NCI-H128 (cell line): Measurements from ENCODE around the gene UBE3B.
"Not testable (repeated sequence)": the region's sequence is repeated elsewhere in the genome, so short reads cannot be mapped to it uniquely, and the experiment has no call there.

Experiments
- DNase-seq: peaks from one replicate; lab custom pipeline; 2025; ENCODE audit not compliant: unreplicated experiment; lab: John Stamatoyannopoulos, UW

Gene UBE3B

DNA sequence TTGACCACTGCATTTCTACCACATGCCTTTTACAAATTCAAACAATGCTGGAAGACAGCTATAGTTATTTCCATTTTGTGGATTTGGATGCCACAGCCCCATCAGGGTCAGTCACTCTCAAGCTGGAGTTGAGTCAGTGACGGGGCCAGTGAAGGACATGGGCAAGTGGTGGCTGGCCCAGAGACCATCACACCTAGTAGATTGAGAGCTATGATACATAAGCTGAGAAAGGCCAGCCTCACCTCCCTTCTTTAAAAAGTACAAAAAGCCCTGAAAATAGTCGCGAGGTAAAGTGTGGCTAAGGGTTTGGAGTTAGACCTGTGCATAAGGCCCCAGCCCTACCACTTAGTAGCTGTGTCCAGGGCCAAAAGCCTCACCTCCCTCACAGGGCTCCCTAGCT, 4.4 kb upstream of the UBE3B start:
- DNase-seq, result no peak

DNA sequence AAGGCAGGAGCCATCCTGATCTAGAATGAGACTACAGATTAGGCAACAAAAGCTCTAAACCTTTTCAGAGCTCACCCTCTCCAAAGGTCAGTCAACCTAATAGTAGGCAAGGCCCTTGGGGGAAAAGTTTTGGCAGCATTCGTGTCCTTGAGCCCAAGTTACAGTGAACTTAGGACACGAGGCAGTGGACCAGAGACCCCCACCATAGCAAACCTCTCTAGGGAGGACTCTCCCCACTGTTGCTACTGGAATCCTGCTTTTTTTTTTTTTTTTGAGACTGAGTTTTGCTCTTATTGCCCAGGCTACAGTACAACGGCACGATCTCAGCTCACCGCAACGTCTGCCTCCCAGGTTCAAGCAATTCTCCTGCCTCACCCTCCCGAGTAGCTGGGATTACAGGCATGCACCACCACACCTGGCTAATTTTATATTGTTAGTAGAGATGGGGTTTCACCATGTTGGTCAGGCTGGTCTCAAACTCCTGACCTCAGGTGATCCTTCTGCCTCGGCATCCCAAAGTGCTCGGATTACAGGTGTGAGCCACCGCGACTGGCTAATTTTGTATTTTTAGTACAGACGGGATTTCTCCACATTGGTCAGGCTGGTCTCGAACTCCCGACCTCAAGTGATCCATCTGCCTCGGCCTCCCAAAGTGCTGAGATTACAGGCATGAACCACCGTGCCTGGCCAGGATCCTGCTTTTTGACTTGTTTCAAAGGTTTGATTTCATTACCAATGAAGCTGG, 3.7 kb upstream of the UBE3B start:
- DNase-seq, result not testable (repeated sequence)

DNA sequence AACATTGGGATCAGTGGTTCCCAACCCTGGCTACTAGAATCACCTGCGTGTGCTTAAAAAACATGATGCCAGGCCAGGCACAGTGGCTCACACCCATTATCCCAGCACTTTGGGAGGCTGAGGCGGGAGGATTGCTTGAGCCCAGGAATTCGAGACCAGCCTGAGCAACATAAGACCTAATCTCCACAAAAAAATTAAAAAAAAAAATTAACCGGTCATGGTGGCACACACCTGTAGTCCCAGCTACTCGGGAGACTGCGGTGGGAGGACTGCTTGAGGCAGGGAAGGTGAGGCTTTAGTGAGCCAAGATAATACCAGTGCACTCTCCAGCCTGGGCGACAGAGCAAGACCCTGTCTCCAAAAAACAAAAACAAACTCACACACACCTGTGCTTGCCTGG, 2.3 kb upstream of the UBE3B start:
- no peak for DNase-seq

DNA sequence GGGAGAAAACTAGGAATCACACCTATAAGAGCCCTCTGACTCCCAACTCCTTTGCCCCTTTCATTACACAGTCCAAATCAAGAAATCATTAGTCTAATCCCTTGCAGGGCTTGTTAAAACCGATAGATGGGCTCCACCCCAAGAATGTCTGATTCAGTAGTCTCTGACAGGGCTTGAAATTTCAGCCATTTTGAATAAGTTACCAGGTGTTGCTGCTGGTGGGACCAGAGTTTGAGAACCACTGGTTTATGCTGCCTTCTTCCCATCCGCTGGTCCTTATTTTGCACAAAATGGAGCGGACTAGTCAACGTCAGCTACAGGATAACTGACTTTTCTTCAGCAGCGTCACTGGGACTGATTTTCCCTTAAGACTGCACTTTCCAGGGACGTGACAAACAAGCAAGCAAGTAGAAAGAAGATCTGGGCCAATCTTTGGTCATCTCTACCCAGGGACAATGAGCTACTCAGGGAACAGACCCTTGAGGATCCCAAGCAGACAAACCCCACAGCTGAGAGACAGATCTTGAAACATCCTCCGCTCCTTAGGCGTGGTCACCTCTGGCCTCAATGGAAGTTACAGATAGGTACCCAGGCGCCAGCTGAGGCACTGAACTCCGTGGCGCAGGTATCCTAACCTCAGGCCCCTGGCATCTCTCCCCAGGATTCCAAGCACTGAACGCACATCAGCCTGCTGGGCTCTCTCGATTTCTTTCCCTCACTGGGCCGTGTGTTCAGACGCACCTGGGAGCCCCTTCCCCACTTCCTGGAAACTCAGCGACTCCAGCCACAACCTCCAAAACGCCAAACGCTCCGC, 1.2 kb upstream of the UBE3B start:
- no peak for DNase-seq

DNA sequence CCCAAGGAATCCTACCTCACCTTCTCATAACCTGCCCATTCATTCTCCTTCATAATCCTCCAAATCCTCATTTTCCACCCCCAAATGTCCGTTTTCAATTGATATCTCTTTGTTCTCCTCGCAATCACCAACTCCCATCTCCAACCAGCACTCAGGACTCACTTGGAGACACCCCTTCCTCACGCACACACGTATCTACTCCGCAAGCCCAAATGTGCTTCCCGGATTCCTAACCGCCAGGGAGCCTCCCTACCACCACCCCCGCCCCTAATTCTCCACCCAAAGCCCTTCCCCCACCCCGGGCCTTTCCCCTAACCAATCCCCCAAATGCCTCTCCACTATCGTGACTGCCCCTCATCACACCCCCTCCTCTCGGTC, 638 bp upstream of the UBE3B start:
- DNase-seq, result no peak

DNA sequence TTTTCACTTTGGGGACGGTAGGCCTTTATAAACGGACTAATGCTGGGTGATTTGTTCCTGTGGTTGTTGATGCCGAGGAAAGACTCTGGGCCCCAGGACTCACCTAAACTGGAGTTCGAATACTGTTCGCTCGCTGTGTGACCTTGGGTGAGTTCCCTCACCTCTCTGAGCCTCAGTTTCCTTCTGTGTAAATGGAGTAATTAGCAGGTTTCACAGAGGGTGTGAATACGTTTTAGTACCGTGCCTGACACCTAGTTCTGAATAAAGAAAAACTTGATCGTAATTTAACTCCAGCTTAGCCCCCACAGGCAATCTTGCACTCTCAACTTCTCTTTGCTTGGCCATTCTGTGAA, 505 bp downstream of the UBE3B start:
- DNase-seq, result no peak

DNA sequence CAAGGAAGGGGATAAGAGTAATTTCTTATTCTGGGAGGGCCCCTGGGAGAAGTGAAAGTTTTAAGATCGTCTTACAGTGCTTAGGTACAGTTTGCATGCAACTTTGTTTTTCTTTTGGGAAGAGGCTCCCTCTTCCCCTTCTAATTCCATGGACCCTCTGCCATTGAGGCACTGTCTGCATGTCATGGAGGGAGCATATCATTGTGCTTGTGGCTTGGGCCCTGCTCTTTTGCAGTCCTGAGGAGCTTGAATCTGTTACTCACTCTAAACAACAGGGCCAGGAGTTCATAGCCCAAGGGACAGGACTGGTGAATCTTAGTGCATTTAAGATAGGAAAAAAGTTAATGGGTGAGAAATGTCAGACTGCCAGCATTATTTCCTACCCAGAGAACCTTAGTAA, 2.3 kb downstream of the UBE3B start:
- no peak for DNase-seq

DNA sequence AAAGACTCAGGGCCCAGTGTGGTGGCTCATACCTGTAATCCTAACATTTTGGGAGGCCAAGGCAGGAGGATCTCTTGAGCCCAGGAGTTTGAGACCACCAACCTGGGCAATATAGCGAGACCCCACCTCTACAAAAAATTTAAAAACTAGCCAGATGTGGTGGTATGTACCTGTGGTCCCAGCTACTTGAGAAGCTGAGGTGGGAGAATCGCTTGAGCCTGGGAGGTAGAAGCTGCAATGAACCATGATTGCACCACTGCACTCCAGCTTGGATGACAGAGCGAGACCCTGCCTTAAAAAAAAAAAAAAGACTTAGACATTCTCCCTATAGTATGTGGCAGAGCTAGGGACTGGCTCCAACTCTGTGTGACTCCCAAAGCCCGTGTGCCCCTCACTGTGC, 2.9 kb downstream of the UBE3B start:
- no peak for DNase-seq

DNA sequence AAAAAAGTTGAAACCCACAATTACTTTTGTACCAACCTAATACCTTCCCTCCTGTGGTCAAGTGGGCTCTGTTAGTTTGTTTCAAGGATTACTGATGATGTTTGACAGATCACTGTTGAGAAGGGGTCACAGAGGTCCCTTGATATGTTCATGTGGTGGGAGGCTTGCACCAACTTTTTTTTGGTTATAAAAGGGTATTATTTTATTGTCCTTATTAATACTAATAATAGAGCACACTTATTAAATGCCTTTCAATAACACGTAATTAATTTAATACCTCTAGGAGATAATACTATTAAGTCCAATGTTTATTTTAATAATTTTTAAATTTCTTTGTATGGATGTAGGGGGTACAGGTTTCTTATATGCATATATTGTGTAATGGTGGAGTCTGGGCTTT, 4.4 kb downstream of the UBE3B start:
- no peak for DNase-seq

DNA sequence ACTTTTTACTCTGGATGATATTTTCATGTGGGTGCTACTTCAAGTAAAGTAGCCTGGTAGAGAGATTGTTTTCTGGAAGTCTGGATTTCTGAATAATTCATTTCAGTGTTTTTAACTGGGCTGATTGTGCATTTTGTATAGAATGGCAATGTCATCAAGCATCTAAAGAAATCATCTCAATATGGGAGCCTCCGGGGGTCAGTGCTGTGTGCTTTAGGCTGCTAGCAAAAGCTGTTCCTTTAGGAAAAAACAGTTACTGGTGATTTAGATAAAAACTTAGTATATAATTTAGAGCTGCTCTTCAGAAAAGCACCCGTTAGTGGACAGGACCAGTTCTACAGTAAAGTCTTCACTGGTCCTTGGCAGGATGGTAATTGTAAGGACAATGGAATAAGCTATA, 5.1 kb downstream of the UBE3B start:
- no peak for DNase-seq

DNA sequence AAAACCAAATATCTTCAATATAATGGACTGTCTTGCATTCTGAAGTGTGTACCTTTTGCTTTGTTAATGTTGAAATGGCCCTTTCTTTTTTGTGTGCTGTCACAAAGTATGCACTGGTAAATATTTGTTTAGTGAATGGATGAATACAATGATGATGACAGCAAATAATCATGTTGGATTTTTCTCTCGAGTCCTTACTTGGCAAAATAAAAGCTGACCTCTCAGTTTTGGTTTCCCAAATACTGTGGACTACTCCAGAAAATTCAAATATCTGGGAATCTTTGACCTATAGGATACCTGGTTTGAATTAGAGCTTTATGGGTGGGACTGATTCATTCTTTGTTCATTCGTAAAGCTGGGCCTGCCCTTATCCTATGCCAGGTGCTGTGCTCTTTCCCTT, 5.5 kb downstream of the UBE3B start:
- DNase-seq, result no peak

DNA sequence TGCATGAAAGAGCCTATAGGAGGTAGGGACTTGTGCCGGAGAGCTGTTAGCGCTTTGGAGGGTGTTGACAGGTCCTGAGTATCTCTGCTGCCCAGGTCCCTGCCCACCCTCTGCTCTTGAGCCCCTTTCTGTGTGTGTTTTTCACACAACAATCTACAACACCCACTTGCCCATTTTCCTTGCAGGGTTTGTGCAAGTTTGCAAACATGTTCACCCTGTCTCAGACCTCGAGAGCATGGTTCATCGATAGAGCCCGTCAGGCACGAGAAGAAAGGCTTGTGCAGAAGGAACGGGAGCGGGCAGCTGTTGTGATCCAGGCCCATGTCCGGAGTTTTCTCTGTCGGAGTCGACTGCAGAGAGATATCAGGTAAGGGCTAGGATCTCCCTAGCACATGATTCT, 5.9 kb downstream of the UBE3B start:
- DNase-seq, result no peak

DNA sequence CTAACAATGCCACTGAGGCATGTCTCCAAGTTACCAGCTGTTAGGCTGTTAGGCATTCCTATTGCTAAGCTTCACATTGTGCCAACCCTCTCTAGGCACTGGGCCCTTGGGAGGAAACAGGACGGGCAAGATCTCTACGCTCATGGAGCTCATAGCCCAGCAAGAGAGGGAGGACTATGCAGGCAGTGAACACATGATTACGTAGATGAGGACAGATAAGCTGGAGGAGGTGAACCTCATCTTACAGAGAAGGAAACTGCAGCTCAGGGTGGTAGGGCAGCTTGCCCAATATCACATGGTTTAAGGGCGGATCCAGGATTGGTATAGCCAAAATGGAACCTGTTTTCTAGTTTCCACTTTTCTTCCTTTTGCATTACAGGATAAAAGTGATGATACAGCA, 7.8 kb downstream of the UBE3B start:
- no peak for DNase-seq

DNA sequence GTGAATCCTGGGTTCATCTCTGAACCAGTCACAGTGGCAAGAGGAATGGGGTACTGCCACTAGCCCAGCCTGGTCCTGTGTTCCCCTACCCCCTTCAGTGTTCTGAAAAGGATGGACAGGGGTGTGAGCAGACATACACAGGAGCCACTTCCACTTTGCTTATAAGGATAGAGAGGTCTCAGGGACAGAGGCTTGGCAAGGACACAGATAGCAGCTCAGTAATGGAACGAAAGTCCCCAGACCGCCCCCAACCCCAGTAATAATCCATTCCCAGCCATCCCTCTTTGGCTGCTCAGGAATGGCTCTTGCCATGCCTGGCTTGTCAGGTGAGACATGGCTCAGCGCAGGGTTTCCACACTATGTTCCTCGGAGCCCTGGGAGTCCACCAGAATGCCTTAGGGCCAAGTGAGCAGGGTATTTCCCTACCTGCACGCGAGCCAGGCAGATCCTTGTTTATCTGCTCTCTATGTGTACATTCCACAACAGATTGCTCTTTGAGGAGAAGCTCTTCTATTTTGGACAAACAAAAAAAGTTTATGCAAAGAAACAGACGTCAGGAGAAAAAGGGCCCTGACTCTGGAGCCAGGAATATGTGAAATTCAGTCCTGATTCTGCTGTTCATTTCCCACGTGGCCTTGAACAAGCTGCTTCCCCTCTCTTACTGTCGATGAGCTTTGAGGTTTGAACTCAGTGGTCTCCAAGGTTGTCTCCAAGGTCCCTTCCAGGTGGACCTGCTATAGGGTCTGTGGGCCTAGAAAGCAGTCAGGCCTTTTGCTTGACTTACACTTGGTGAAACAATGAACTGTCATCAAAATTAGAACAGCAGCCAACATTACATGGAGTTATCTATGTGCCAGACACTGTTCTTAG, 10.0 kb downstream of the UBE3B start:
- no peak for DNase-seq

DNA sequence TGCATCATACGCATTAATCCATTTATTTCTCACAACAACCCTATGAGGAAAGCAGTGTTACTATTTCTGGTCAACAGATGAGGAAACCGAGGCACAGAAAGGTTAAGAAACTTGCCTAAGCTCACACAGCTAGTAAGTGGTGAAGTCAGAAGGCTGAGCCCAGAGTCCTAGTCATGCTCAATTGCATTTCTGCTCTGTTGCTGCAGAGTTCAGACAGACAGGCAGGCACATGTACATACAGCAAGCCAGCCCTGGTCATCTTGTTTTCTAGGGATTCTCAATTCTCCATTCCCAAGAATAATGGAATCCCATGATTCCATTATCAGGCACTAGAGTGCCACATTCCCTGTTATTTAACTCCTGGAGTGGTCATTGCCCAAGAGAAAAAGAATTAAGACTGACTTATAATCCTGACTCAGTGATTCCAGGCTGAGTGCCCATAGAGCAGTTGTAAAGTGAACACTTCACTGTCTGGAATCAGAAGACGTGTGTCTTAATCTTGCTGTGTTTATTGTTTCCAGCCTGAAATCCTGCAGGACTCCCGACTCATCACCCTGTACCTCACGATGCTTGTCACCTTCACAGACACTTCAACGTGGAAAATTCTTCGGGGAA, 10.7 kb downstream of the UBE3B start:
- no peak for DNase-seq

DNA sequence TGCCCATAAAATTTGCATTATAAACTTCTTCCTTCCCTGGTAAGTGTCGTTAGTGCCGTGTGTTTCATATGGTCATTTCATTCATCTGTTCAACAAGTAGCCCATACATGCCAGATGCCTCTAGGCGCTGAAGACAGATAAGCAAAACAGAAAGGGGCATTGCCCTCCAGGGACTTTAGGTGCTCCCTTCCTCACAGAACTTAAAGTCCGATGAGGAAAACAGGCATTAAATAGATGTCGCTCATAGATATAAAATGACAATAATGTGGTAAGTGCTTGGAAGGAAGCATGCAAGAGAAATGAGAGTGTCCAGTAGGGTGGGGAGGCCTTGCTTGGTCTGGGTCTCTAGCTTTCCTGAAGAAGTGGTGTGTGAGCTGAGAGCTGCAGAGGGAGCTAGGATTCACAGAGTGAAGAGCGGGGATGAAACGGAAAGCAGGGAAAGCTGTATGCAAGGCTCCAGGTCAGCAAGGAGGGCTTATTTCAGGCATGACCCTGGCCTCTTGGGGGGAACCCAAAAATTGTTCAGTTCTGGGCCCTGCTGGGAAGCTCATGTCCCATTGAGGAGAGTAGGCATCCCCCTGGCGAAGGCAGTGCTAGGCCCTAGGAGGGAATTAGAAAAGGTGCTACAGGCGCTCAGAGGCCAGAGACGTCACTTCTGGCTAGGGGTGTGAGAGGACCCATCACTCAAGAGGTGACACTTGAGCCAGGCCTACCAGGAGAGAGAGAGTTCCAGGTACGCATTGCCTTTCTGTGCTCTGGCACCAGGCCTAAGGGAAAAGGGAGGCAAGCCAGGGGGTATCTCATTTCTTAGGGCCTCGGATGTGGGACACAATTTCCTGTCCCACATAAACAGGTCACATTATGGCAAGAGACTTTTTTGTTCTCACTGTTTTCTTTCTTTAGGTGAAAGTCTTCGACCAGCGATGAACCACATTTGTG, 11.9 kb downstream of the UBE3B start:
- DNase-seq, result no peak

DNA sequence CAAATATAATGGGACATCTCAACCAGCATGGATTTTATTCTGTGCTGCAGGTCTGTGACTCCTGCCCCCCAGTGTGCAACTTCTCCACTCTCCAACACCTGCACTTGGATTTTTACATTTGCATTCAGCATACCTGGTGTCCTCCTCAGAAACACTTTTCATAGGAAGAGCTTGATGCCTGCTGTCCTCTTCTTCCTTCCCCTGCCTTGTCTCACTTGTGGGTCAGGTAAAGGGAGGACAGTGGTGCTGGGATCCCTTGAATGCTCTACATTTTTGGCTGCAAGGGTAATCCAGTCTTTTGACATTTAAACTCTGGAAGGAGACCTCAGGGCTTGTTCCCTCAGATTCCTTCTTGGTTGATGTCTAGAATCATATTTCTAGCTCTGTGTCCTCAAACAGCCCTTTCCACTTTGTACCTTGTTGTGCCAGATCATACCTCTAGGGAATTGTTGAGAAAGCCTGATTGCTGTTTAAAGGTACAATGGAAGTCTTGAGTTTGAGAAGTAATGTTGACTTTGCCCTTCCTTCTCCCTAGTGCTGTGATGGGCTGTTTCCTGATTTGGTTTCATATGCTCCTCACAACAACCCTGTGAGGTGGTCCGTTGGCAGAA, 12.6 kb downstream of the UBE3B start:
- DNase-seq, result no peak

DNA sequence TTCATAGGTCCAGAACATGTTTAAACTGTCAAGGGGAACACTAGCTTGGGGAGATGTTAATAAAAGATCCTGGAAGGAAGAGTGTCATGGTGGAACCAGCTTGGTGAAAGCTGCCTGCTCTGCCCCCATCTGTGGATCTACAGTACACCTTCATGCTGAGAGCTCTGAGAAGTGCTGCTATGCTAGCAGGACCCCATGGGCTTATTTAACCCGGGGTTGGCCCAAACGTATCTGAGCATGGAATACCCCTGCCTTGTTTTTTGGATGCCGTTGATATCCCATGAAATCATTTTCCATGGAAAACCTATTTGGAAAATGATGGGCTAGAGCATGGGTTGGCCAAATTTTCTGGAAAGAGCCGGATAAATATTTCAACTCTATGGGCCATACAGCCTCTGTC, 14.2 kb downstream of the UBE3B start:
- DNase-seq, result no peak

DNA sequence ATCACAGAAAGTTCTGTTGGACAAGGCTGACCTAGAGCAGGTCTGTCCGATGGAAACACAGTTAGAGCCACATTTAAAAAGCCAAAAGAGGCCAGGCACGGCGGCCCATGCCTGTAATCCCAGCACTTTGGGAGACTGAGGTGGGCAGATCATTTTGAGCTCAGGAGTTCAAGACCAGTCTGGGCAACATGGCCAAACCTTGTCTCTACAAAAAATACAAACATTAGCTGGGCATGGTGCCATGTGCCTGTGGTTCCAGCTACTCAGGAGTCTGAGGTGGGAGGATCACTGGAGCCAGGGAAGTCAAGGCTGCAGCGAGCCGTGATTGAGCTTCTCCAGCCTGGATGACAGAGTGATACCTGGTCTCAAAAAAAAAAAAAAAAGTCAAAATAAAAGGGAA, 14.9 kb downstream of the UBE3B start:
- DNase-seq, result no peak

DNA sequence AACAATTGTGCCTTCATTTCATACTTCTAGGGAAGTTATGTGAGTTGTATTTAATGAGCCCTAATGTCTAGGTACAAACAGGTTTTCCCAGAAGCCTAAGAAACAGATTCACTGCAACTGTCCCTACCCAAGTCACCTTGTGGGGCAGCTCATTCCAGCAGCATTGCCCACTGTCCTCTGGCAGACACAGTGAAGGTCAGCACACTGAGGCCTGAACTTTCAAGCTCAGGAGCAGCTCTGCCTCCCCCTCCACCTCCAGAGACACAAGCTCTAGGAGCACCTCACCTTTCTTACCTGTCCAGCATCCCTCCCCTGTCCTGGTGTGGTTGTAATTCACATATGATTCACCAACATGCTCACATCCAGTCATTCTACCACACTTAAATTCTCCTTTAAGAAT, 15.7 kb downstream of the UBE3B start:
- DNase-seq, result no peak
